ENCODE measurements around the gene AOPEP. TPM values are rescaled to one million over a fixed set of nuclear protein-coding genes. Genes with fewer than 3 reads are reported as not detected.

AOPEP gene
- total and polyA plus RNA-seq, 9 of the 15 experiments (the other 6 are each of a cell fraction or from before 2014, with no cell fraction given): 4.5 to 19.3 (median 13.5) TPM

GRCh38 chr9:94677929-94678328 is 48.6 kb upstream of the AOPEP start:
- no TSS peak for BruUV-seq (replicated peaks)
- Histone ChIP-seq H3K9me3 (replicated peaks; ENCODE audit: control insufficient read depth, insufficient read depth, low read depth, low read length) (peaks cover 3% of the 10 kb centered on the region; the same call in 1 of the 2 replicates), H3K9ac (ENCODE audit: insufficient read depth in 1 of 2, low read depth in 2 of 2, low read length in 2 of 2) (no peak overlapping the region), H3K9me1 (ENCODE audit: control insufficient read depth, insufficient read depth, low read length) (no peaks in the 10 kb centered on the region), H3K36me3 (ENCODE audit: control insufficient read depth, insufficient read depth, low read length) (no peaks in the 10 kb centered on the region), H2AFZ (ENCODE audit: low read depth, low read length) (no peak overlapping the region), H3K4me3 (no peak overlapping the region), H3K4me1 (replicated peaks in 1 of 2; ENCODE audit: control insufficient read depth in 2 of 2, insufficient read depth in 2 of 2, low read length in 2 of 2) (no peaks in the 10 kb centered on the region), H3K27ac (ENCODE audit: extremely low read depth, low read depth, low read length) (no peak overlapping the region), H4K20me1 (replicated peaks; ENCODE audit: control insufficient read depth, insufficient read depth, low read length) (no peaks in the 10 kb centered on the region), H3K4me2 (ENCODE audit: insufficient read depth, low read length) (no peak overlapping the region), H3K27me3 (ENCODE audit: control insufficient read depth in 2 of 2, insufficient read depth in 2 of 2, low read length in 2 of 2) (peaks cover 13 to 23% of the 10 kb centered on the region in 2 experiments; a peak in 4 of 5 replicates), H3K79me2 (ENCODE audit: control insufficient read depth, insufficient read depth, low read length) (no peaks in the 10 kb centered on the region)
- CTCF ChIA-PET (ENCODE audit: low intra/inter-chr PET ratio): no interaction called here
- ATAC-seq (no peak), FAIRE-seq (no peak), DNase-seq (ENCODE audit: extremely low read depth in 1 of 4, low spot score in 3 of 4) (no peak)
- no peak for TF ChIP-seq DPF2 (IDR thresholded peaks at IDR 0.05)
- TF ChIP-seq ZNF398 (CRISPR knock-in tag; IDR thresholded peaks at IDR 0.05): no peak
- TF ChIP-seq TBP (optimal IDR thresholded peaks at IDR 0.05; ENCODE audit: low read depth, low read length): no peak
- TF ChIP-seq, protein P1, sequence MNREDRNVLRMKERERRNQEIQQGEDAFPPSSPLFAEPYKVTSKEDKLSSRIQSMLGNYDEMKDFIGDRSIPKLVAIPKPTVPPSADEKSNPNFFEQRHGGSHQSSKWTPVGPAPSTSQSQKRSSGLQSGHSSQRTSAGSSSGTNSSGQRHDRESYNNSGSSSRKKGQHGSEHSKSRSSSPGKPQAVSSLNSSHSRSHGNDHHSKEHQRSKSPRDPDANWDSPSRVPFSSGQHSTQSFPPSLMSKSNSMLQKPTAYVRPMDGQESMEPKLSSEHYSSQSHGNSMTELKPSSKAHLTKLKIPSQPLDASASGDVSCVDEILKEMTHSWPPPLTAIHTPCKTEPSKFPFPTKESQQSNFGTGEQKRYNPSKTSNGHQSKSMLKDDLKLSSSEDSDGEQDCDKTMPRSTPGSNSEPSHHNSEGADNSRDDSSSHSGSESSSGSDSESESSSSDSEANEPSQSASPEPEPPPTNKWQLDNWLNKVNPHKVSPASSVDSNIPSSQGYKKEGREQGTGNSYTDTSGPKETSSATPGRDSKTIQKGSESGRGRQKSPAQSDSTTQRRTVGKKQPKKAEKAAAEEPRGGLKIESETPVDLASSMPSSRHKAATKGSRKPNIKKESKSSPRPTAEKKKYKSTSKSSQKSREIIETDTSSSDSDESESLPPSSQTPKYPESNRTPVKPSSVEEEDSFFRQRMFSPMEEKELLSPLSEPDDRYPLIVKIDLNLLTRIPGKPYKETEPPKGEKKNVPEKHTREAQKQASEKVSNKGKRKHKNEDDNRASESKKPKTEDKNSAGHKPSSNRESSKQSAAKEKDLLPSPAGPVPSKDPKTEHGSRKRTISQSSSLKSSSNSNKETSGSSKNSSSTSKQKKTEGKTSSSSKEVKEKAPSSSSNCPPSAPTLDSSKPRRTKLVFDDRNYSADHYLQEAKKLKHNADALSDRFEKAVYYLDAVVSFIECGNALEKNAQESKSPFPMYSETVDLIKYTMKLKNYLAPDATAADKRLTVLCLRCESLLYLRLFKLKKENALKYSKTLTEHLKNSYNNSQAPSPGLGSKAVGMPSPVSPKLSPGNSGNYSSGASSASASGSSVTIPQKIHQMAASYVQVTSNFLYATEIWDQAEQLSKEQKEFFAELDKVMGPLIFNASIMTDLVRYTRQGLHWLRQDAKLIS (CRISPR knock-in tag; IDR thresholded peaks at IDR 0.05): no peak
- TF ChIP-seq ZFP36 (IDR thresholded peaks at IDR 0.05; ENCODE audit: low read depth, low read length, partially characterized antibody): no peak
- no peak for TF ChIP-seq NBN (IDR thresholded peaks at IDR 0.05; ENCODE audit: low read depth)
- TF ChIP-seq LEF1 (IDR thresholded peaks at IDR 0.05): no peak
- POLR2A ChIA-PET: interaction anchor here (1.0 kb wide), 1 partner anchor 106 kb away, joined by 3 read pairs; no protein-coding TSS in a partner anchor
- in situ Hi-C loops (cut with MboI) (no loop called here), intact Hi-C loops (cut with micrococcal nuclease) (no loop called here)
- 1% methylated on average over 4 of the region's 4 CpGs for WGBS (ENCODE audit: insufficient coverage, low coverage, missing lambda C conversion rate)

Measured in K562 (cell line).